Gastroesophageal sphincter (tissue), 4 donors: ENCODE measurements around the gene SNX9. TPM values are rescaled to one million over a fixed set of nuclear protein-coding genes. Genes with fewer than 3 reads are reported as not detected.
"Not testable (repeated sequence)": the region's sequence is repeated elsewhere in the genome, so short reads cannot be mapped to it uniquely, and the experiment has no call there.

Experiments
- ATAC-seq: fragments of 150-250 bp; one replicate; pipeline ENCODE4 v1.9.1; 2016; ENCODE audit warnings: mild to moderate bottlenecking, moderate library complexity
- H3K27ac ChIP-seq, 4 donors: fragments of 200-600 bp; sonication (generic) in 3 of 4; 1 replicate in 3 of 4; 2 replicates in 1 of 4; pipeline ENCODE4 v1.5.1; 2016 to 2019
- H3K27me3 ChIP-seq: fragments of 200-600 bp; sonication (generic); one replicate; pipeline ENCODE4 v1.5.1; 2019
- H3K36me3 ChIP-seq, 2 donors: fragments of 200-600 bp; sonication (generic); one replicate each; pipeline ENCODE4 v1.5.1; 2019; ENCODE audit warnings: control low read depth in 1 of 2
- H3K4me1 ChIP-seq, 3 donors: fragments of 200-600 bp; sonication (generic); 1 replicate in 2 of 3; 2 replicates in 1 of 3; pipeline ENCODE4 v1.5.1; 2016 to 2019; ENCODE audit warnings: control low read depth in 2 of 3
- H3K4me3 ChIP-seq, 2 donors: fragments of 200-600 bp; sonication (generic); one replicate each; pipeline ENCODE4 v1.5.1; 2019; ENCODE audit warnings: mild to moderate bottlenecking in 1 of 2, moderate library complexity in 1 of 2
- H3K9me3 ChIP-seq, 3 donors: fragments of 200-600 bp; sonication (generic); one replicate each; pipeline ENCODE4 v1.5.1; 2017 to 2019; ENCODE audit warnings: control low read depth in 2 of 3
- EP300 ChIP-seq: sonication (generic); formaldehyde crosslinking; IDR thresholded peaks from one replicate; pipeline ENCODE4 v1.6.1; 2017; ENCODE audit warnings: antibody characterized with exemption, mild to moderate bottlenecking
- POLR2A ChIP-seq, 2 donors: fragments of 450-650 bp; IDR thresholded peaks; one replicate each; pipeline ENCODE4 v1.6.1; 2017; ENCODE audit warnings: antibody characterized with exemption in 2 of 2, mild to moderate bottlenecking in 2 of 2, moderate library complexity in 1 of 2
- POLR2AphosphoS5 ChIP-seq: sonication (generic); formaldehyde crosslinking; IDR thresholded peaks from one replicate; pipeline ENCODE4 v1.6.1; 2017; ENCODE audit warnings: antibody characterized with exemption
- WGBS, 2 donors: methylation state at CpG; one replicate each; pipeline ENCODE4 v1.1.5; 2018; ENCODE audit warnings: low coverage in 1 of 2; 5-methylcytosine and 5-hydroxymethylcytosine counted together
- total RNA-seq, 4 donors: library from RNA; depleted of rRNA; stranded (reverse); fragments of >200 nt; gene quantifications; one replicate each; pipeline ENCODE4 v1.1.0, GENCODE V29; 2016
- TF ChIP-seq, protein P1 (sequence below), 4 experiments: fragments of 200-600 bp in 2 of 4; fragments of 450-650 bp in 2 of 4; sonication (generic) in 1 of 4; IDR thresholded peaks; one replicate each; pipeline ENCODE4 v1.5.1; 2017 to 2019; ENCODE audit warnings: antibody characterized with exemption in 4 of 4, mild to moderate bottlenecking in 2 of 4, moderate library complexity in 2 of 4

The SNX9 gene
- total RNA-seq, 4 donors from 2014 or later = 68.3 to 101 (median 85.0) TPM

DNA sequence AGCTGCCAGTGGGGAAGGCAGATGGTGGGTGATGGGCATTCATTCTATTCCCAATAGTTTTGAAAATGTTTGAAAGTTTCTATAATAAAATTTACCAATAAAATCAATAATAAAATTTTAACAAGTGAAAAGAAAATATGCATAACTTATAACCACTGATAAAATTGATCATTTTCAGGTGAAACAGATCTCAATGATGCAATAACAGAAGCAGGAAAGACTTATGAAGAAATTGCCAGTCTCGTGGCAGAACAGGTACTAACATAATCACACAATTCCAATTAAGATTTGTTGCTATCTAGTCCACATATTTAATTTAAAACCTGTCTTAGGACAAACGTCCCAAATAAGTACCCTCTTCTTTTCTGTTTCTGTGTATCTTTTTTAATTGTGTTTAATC lies 112.7 kb downstream of the SNX9 start:
- whole genome bisulfite sequencing, 2 donors = 57 to 58% methylated on average over 2 of the region's 2 CpGs
- Histone ChIP-seq H3K27me3 (no peaks in the 10 kb centered on the region), H3K4me3 (no peak overlapping the region), H3K9me3 (no peaks in the 10 kb centered on the region), H3K27ac (no peak overlapping the region), H3K4me1 (no peaks in the 10 kb centered on the region), H3K36me3 (peaks cover 9 to 100% of the 10 kb centered on the region in 2 donors)
- ATAC-seq = no peak
- TF ChIP-seq POLR2AphosphoS5 (no peak), POLR2A (IDR thresholded peaks at IDR 0.05) (no peak), EP300 (no peak)
- TF ChIP-seq, protein P1, sequence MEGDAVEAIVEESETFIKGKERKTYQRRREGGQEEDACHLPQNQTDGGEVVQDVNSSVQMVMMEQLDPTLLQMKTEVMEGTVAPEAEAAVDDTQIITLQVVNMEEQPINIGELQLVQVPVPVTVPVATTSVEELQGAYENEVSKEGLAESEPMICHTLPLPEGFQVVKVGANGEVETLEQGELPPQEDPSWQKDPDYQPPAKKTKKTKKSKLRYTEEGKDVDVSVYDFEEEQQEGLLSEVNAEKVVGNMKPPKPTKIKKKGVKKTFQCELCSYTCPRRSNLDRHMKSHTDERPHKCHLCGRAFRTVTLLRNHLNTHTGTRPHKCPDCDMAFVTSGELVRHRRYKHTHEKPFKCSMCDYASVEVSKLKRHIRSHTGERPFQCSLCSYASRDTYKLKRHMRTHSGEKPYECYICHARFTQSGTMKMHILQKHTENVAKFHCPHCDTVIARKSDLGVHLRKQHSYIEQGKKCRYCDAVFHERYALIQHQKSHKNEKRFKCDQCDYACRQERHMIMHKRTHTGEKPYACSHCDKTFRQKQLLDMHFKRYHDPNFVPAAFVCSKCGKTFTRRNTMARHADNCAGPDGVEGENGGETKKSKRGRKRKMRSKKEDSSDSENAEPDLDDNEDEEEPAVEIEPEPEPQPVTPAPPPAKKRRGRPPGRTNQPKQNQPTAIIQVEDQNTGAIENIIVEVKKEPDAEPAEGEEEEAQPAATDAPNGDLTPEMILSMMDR (IDR thresholded peaks at IDR 0.05) = no peak

DNA sequence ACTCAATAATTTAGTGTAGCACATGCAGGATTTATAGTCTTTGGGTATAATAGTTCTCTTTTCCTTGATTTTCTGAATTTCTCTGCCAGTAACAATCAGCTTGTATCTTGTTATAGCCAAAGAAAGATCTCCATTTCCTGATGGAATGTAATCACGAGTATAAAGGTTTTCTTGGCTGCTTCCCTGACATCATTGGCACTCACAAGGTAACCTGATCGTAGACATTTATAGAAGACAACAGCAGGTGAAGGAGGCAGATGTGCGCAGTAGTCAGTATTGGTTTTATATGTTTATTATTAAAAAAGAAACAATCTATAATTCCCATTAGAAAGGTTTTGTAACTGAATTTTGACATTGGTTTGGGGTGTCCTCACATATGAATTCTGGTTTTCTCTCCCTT lies 114.3 kb downstream of the SNX9 start:
- H3K27ac ChIP-seq = no peak overlapping the region
- peaks cover 9 to 100% of the 10 kb centered on the region in 2 donors for H3K36me3 ChIP-seq
- H3K9me3 ChIP-seq = no peaks in the 10 kb centered on the region
- 83 to 97% methylated on average over 3 of the region's 3 CpGs for WGBS, 2 donors
- H3K4me1 ChIP-seq = no peaks in the 10 kb centered on the region
- no peaks in the 10 kb centered on the region for H3K27me3 ChIP-seq
- H3K4me3 ChIP-seq = no peak overlapping the region
- no peak for ATAC-seq
- TF ChIP-seq, protein P1 (IDR thresholded peaks at IDR 0.05) = no peak
- TF ChIP-seq POLR2A (IDR thresholded peaks at IDR 0.05) = no peak
- no peak for TF ChIP-seq POLR2AphosphoS5
- TF ChIP-seq EP300 = no peak

DNA sequence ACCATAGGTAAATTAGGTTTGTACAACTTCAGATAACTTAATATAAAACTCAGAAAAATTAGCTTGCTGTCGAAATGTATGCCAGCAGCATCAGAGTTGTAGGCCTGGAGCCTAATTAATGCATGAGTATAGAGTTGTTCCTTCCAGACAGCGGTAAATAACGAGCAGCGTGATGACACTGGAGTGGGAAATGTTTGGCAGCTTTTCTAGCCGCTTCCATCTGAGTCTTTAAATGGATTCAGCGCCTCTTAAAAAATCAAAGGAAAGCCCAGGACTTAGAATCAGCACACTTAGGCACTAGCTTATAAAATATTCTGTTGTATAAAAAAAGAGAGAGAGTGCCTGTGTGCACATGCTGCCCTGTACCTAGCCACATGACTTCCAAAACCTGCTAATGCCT lies 114.9 kb downstream of the SNX9 start:
- Histone ChIP-seq H3K4me3 (no peak overlapping the region), H3K36me3 (peaks cover 9 to 100% of the 10 kb centered on the region in 2 donors), H3K27ac (no peak overlapping the region), H3K4me1 (no peaks in the 10 kb centered on the region), H3K27me3 (no peaks in the 10 kb centered on the region), H3K9me3 (no peaks in the 10 kb centered on the region)
- ATAC-seq = no peak
- TF ChIP-seq, protein P1 (IDR thresholded peaks at IDR 0.05) = no peak
- TF ChIP-seq EP300 = no peak
- TF ChIP-seq POLR2AphosphoS5 = no peak
- TF ChIP-seq POLR2A (IDR thresholded peaks at IDR 0.05) = no peak
- WGBS, 2 donors = 92 to 96% methylated on average over 6 of the region's 6 CpGs

DNA sequence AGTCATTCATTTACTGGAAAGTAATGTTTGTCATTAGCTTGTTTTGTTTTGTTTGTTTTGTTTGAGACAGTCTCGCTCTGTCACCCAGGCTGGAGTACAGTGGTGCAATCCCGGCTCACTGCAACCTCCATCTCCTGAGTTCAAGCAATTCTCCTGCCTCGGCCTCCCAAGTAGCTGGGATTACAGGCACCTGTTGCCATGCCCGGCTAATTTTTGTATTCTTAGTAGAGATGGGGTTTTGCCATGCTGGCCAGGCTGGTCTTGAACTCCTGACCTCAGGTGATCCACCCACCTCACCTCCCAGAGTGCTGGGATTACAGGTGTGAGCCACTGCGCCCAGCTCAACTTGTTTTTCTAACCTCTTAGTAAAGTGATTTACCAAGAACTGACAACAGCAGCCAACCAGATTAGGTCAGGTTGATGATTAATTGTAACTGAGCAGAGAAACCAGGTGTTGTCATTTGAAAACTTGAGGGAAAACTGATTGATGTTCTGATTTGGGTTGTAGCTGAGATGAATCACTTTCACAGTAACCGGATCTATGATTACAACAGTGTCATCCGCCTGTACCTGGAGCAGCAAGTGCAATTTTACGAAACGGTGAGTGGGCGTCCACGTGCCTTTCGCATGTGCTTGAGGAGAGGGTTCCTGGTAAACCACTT lies 117.5 kb downstream of the SNX9 start:
- peaks cover 9 to 100% of the 10 kb centered on the region in 2 donors for H3K36me3 ChIP-seq
- 86 to 91% methylated on average over 9 to 10 of the region's 12 CpGs for WGBS, 2 donors
- H3K27me3 ChIP-seq, H3K4me1 ChIP-seq, H3K27ac ChIP-seq, H3K4me3 ChIP-seq, H3K9me3 ChIP-seq, ATAC-seq: not testable (repeated sequence)

DNA sequence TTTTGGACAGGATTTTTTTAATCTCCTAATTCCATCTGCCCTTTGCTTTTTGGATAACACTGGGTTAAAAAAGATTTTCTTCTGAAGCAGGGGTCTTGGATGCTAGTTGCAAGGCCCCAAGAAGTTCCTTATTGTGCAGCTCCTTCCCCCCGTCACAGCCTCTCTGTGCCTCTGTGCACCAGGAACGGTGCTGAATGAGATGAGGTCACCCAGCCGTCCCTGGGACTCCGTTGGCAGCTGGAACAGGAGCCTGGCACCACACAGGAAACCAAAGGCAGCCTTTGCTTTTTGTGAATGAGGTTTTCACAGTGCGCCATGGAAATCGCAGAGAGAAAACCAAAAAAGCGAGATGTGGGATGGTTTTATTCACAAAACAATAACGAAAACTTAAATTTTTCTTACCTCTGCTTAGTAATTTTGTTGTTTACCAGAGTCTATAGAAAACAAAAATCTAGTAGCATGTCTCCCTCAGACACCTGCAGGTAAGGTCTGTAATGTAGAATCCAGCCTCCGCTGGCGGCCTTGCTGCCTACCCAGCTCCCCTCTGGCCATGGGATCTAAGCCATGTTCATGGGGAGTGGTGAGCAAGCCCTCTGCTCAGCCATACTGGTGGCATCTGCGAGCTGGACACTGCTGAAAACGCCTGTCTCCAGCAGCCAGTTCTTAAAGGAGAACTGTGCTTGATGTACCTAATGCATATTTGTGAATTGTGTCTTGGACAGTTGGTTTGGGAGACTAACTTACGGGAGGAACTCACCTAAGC lies 118.2 kb downstream of the SNX9 start:
- TF ChIP-seq EP300 (no peak), POLR2AphosphoS5 (no peak), POLR2A (IDR thresholded peaks at IDR 0.05) (no peak)
- TF ChIP-seq, protein P1 (IDR thresholded peaks at IDR 0.05) = no peak
- H3K36me3 ChIP-seq = peaks cover 8 to 100% of the 10 kb centered on the region in 2 donors
- no peak overlapping the region for H3K27ac ChIP-seq
- WGBS, 2 donors = 87 to 100% methylated on average over 1 to 10 of the region's 13 CpGs
- ATAC-seq = no peak
- H3K4me3 ChIP-seq = no peak overlapping the region
- H3K9me3 ChIP-seq = no peaks in the 10 kb centered on the region
- no peaks in the 10 kb centered on the region for H3K27me3 ChIP-seq
- no peaks in the 10 kb centered on the region for H3K4me1 ChIP-seq
